ENCODE measurements around the gene GXYLT2. TPM values are rescaled to one million over a fixed set of nuclear protein-coding genes. Genes with fewer than 3 reads are reported as not detected.

GXYLT2 gene
- total and polyA plus RNA-seq, 2 of the 13 experiments (the other 11 are each of a cell fraction or from before 2014, with no cell fraction given): 4.3 to 6.9 TPM

DNA sequence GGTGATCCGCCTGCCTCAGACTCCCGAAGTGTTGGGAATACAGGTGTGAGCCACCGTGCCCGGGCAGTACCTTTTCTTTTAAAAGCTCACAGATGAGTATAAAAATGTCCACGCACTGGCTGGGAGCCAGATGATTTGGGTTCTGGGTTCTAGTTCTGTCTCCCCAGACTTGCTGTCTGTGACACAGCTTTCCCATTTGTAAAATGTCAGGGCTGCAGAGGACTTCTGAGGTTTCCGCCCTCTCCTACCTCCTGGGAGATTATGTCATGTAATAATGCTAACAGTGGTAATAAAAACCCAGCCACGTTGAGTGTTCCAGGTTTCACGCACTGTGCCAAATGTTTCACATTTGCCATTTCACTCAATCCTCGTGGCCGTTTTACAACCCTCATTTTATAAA is 107.5 kb downstream of the GXYLT2 start:
- H2AFZ ChIP-seq (ENCODE audit: low read length): no peak overlapping the region
- H3K27me3 ChIP-seq (ENCODE audit: control insufficient read depth in 1 of 2, insufficient read depth in 2 of 2, low read length in 2 of 2): no peaks in the 10 kb centered on the region; a peak in 1 of 5 replicates
- 98% methylated on average over 10 of the region's 10 CpGs for WGBS (ENCODE audit: low lambda C conversion rate)
- FAIRE-seq: no peak
- no peak overlapping the region for H3K27ac ChIP-seq (ENCODE audit: extremely low read length, insufficient read depth, low read length)
- BruUV-seq (replicated peaks): no TSS peak
- H3K9ac ChIP-seq (ENCODE audit: insufficient read depth, low read depth, low read length): no peak overlapping the region
- no peaks in the 10 kb centered on the region for H3K9me3 ChIP-seq (ENCODE audit: low read length)
- H3K36me3 ChIP-seq (replicated peaks in 1 of 2; ENCODE audit: control insufficient read depth in 1 of 2, insufficient read depth in 2 of 2, low read length in 2 of 2): peaks cover 3 to 5% of the 10 kb centered on the region in 2 experiments; a peak in 4 of 5 replicates
- H3K4me3 ChIP-seq (replicated peaks in 1 of 3; ENCODE audit: insufficient read depth in 1 of 3, low read depth in 2 of 3, low read length in 3 of 3): no peak overlapping the region
- CTCF ChIA-PET (ENCODE audit: low intra/inter-chr PET ratio, low total read pairs): no interaction called here
- H3K4me1 ChIP-seq (ENCODE audit: insufficient read depth, low read length): peaks cover 33% of the 10 kb centered on the region
- no peak for DNase-seq (ENCODE audit: low spot score)
- peaks cover 33% of the 10 kb centered on the region for H3K79me2 ChIP-seq (ENCODE audit: insufficient read depth, low read length)
- ATAC-seq: no peak
- POLR2A ChIA-PET: interaction anchor here (2.6 kb wide), 1 partner anchor 42 kb away, joined by 26 read pairs; no protein-coding TSS in a partner anchor
- H3K4me2 ChIP-seq (ENCODE audit: low read depth, low read length): no peak overlapping the region
- in situ Hi-C loops (cut with HindIII; ENCODE audit: extremely low pct_ligation_motif_present, low pct_unique_long_range_greater_than_20kb): no loop called here
- H4K20me1 ChIP-seq (ENCODE audit: insufficient read depth, low read length): peaks cover 32% of the 10 kb centered on the region
- intact Hi-C loops (cut with micrococcal nuclease; ENCODE audit: unreplicated experiment): loop anchor here (5.0 kb wide), 2 partner anchors 43 to 108 kb away; partner anchors contain the start of gene GXYLT2
- TF ChIP-seq, protein P1, sequence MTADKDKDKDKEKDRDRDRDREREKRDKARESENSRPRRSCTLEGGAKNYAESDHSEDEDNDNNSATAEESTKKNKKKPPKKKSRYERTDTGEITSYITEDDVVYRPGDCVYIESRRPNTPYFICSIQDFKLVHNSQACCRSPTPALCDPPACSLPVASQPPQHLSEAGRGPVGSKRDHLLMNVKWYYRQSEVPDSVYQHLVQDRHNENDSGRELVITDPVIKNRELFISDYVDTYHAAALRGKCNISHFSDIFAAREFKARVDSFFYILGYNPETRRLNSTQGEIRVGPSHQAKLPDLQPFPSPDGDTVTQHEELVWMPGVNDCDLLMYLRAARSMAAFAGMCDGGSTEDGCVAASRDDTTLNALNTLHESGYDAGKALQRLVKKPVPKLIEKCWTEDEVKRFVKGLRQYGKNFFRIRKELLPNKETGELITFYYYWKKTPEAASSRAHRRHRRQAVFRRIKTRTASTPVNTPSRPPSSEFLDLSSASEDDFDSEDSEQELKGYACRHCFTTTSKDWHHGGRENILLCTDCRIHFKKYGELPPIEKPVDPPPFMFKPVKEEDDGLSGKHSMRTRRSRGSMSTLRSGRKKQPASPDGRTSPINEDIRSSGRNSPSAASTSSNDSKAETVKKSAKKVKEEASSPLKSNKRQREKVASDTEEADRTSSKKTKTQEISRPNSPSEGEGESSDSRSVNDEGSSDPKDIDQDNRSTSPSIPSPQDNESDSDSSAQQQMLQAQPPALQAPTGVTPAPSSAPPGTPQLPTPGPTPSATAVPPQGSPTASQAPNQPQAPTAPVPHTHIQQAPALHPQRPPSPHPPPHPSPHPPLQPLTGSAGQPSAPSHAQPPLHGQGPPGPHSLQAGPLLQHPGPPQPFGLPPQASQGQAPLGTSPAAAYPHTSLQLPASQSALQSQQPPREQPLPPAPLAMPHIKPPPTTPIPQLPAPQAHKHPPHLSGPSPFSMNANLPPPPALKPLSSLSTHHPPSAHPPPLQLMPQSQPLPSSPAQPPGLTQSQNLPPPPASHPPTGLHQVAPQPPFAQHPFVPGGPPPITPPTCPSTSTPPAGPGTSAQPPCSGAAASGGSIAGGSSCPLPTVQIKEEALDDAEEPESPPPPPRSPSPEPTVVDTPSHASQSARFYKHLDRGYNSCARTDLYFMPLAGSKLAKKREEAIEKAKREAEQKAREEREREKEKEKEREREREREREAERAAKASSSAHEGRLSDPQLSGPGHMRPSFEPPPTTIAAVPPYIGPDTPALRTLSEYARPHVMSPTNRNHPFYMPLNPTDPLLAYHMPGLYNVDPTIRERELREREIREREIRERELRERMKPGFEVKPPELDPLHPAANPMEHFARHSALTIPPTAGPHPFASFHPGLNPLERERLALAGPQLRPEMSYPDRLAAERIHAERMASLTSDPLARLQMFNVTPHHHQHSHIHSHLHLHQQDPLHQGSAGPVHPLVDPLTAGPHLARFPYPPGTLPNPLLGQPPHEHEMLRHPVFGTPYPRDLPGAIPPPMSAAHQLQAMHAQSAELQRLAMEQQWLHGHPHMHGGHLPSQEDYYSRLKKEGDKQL (CRISPR knock-in tag; IDR thresholded peaks at IDR 0.05; ENCODE audit: low read depth): no peak
- TF ChIP-seq CCAR2 (optimal IDR thresholded peaks at IDR 0.05; ENCODE audit: low read depth, low read length) (no peak), TARDBP (CRISPR knock-in tag; IDR thresholded peaks at IDR 0.05) (no peak), PAX8 (CRISPR knock-in tag; IDR thresholded peaks at IDR 0.05; ENCODE audit: borderline replicate concordance) (no peak), AGO2 (optimal IDR thresholded peaks at IDR 0.05; ENCODE audit: low read depth, low read length) (no peak), GLI4 (CRISPR knock-in tag; IDR thresholded peaks at IDR 0.05; ENCODE audit: borderline replicate concordance) (no peak), TBX3 (IDR thresholded peaks at IDR 0.05; ENCODE audit: borderline replicate concordance) (no peak)
- TF ChIP-seq, protein P2, sequence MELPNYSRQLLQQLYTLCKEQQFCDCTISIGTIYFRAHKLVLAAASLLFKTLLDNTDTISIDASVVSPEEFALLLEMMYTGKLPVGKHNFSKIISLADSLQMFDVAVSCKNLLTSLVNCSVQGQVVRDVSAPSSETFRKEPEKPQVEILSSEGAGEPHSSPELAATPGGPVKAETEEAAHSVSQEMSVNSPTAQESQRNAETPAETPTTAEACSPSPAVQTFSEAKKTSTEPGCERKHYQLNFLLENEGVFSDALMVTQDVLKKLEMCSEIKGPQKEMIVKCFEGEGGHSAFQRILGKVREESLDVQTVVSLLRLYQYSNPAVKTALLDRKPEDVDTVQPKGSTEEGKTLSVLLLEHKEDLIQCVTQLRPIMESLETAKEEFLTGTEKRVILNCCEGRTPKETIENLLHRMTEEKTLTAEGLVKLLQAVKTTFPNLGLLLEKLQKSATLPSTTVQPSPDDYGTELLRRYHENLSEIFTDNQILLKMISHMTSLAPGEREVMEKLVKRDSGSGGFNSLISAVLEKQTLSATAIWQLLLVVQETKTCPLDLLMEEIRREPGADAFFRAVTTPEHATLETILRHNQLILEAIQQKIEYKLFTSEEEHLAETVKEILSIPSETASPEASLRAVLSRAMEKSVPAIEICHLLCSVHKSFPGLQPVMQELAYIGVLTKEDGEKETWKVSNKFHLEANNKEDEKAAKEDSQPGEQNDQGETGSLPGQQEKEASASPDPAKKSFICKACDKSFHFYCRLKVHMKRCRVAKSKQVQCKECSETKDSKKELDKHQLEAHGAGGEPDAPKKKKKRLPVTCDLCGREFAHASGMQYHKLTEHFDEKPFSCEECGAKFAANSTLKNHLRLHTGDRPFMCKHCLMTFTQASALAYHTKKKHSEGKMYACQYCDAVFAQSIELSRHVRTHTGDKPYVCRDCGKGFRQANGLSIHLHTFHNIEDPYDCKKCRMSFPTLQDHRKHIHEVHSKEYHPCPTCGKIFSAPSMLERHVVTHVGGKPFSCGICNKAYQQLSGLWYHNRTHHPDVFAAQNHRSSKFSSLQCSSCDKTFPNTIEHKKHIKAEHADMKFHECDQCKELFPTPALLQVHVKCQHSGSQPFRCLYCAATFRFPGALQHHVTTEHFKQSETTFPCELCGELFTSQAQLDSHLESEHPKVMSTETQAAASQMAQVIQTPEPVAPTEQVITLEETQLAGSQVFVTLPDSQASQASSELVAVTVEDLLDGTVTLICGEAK (IDR thresholded peaks at IDR 0.05): no peak
- TF ChIP-seq, protein P2 (CRISPR knock-in tag; IDR thresholded peaks at IDR 0.05): no peak

Data from HepG2 (cell line).